Stimulated activated CD4-positive, alpha-beta T cell treated with anti-CD3 and anti-CD28 coated beads, TNF-alpha, amount 100 ng/mL, for 48 hours (primary cell): ENCODE data around the gene ALKBH3.
A peak's percentile ranks its signal among the peaks of the same experiment; 100 is the strongest.

Experiments used
- DNase-seq, 3 donors: peaks; one replicate each; pipeline ENCODE4 v3.0.0-alpha.2; 2020; ENCODE audit warnings: low read depth in 3 of 3

ALKBH3 gene

DNA sequence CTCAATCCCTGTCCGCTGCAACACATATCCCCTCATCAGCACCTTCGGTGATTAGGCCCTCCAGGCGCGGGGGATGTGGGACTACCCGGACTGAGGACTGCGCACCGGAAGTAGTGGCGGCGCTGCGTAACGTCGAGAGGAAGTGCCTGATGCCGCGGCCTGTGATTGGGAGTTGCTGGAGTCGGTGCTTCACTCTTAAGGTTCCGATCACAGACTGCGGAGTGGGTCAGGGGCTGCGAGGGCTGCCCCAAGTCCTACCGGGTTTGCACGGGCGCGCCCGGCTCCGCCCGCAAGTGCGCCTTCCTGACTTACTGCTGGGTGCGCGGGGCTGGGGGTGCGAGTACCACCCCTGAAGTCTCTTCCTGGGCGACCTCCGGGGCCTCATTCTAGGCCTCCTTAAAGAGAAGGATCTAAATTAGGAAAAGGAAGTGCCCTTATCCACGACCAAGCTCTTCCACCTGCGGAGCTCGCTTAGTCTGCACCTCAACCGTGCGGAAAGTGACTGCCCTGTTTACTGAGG lies at the start of gene ALKBH3:
TSS of gene ALKBH3 (plus strand) at position 192 of the 520 bp plus-strand sequence. CDS start 1,822 bp downstream, outside the sequence.
- peak; percentile 86 to 87 (median 87) for DNase-seq

DNA sequence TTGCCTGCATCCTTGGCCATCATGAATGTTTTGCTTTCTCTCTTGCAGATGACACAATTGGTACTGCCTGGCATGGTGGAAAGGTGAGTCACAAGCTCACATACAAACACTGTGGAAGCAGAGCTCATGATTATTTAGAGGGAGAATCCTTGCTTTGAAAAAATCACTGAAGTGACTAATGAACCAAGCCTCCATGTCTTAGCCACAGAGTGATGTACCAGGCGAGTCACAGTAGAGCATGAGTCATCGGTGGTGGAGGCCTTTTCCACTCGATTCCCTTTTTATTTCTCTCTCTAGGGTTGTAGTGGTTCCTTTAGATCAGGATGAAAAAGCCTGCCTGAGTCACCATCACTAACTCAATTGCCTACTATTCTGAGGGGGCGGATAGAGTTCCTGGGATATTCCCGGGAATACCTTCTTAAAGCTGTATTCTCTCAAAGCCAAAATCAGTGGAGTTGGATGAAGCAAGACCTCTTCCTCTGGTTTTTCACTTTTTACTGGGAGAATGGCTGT lies 49.6 kb upstream of the ALKBH3 start:
- DNase-seq = peak; percentile 29 to 54 (median 38)

- DNase-seq = no peak
These were observed 48.1 kb upstream of the ALKBH3 start for GRCh38 chr11:43832536-43832935.

DNA sequence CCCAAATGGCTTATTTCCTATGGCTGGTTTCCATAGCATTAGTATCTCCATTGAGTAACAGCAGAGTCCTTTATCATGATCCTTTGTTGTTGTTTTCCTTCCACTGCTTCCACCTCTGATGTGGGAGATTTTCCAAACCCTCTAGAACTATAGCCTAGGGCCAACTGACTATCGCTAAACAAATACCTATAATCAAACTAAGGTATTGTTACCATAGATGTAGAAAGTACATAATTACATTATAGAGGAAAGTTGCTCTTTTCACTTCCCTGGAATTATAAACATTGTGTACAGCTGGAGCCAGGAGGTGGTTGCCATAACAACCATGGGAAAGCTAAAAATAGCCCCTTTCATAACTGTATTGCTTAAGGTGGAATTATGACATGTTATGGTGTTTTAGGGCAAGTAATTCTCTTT lies 47.0 kb upstream of the ALKBH3 start:
- no peak for DNase-seq

GRCh38 chr11:43834286-43834685 lies 46.3 kb upstream of the ALKBH3 start:
- DNase-seq = no peak

- no peak for DNase-seq
These were observed 45.5 kb upstream of the ALKBH3 start for GRCh38 chr11:43835104-43835503.

GRCh38 chr11:43837879-43838278 lies 42.8 kb upstream of the ALKBH3 start:
- DNase-seq = no peak

GRCh38 chr11:43842021-43842420 lies 38.6 kb upstream of the ALKBH3 start:
- DNase-seq = no peak

DNA sequence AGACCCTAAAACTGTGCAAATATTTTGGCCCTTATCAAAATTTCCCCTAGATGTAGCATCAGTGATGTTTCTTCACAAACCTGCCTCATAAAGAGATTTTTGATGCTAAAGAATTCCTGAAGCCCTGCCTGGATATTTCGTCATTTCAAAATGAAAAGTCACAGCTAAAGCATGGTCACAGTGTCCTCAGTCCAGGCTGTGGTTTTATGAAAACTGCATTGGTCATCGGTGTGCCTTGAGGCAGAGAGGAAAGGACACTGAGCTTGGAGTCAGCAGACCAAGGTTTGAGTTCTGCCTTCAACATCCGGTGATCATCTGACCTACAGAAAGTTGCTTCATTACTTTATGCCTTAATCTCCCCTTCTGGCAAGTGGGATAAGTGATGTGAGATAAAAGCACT lies 34.8 kb upstream of the ALKBH3 start:
- no peak for DNase-seq

- peak; percentile 25 to 41 (median 40) for DNase-seq
These were observed 28.5 kb upstream of the ALKBH3 start for GRCh38 chr11:43852057-43852636.

- no peak for DNase-seq
These were observed 26.9 kb upstream of the ALKBH3 start for GRCh38 chr11:43853781-43854180.

GRCh38 chr11:43856993-43857392 lies 23.6 kb upstream of the ALKBH3 start:
- DNase-seq = no peak

- DNase-seq = no peak
These were observed 19.5 kb upstream of the ALKBH3 start for GRCh38 chr11:43861141-43861540.

- DNase-seq = no peak
These were observed 14.1 kb upstream of the ALKBH3 start for GRCh38 chr11:43866520-43866919.

- no peak for DNase-seq
These were observed 13.7 kb upstream of the ALKBH3 start for GRCh38 chr11:43866969-43867368.

- DNase-seq = peak in 1 of 3 donors; percentile 24
These were observed 11.6 kb upstream of the ALKBH3 start for GRCh38 chr11:43868852-43869567.

DNA sequence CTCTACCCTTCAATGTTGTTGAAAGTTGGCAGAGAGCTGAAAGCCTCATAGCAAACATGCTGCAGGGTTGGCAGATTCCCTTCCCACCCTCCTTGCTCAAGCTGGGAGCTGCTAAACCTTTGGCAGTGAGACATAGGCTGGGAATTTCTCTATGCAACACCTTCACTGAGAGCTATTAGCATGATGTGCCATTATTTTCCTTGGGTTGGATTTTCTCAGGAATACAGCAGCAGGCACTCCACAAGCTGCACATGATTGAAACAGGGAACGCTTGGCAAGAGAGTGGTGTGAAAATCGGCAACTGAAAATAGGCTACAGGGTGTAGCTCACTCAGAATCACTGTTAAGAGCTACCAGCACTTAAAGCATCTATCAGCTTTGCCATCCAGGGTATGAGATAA lies 9.6 kb upstream of the ALKBH3 start:
- DNase-seq = no peak

GRCh38 chr11:43872995-43873394 lies 7.6 kb upstream of the ALKBH3 start:
- no peak for DNase-seq

DNA sequence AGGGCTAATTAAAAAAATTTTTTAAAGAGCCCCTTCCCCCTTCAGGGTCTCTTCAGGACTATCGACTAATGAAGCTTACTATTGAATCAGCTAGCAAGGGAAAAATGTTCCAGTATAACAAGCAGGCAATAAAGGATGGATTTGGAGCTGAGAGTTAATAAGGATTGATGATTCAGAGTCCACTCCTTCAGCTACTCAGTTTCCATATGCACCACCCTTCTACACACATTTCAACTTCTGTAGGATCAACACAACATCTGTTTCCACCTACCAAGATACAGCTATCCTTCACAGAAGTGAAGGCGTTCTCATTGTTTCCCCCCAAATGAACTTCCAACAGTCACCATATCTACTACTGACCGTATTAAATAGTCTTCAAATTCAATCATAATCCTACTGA lies 6.6 kb upstream of the ALKBH3 start:
- DNase-seq = no peak

- no peak for DNase-seq
These were observed 5.9 kb upstream of the ALKBH3 start for GRCh38 chr11:43874738-43875137.

- DNase-seq = no peak
These were observed 617 bp upstream of the ALKBH3 start for GRCh38 chr11:43879789-43880639.

DNA sequence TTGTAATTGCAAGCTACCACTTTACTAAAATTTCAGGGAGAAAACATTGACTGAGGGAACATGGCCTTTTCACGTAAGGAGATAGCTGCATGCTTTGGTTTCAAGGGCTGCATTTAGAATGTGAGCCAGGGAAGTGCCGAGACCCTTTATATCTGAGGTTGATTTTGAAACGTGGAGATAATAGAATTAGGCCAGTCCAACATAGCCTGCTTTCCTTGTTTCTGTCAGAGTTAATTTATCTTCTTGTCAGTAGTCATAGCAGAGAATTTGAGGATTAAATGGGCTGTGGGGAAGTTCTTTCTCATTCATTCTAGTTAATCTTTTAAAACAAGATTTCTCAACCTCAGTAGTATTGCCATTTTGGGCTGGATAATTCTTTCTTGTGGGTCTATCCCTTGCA lies 12.2 kb downstream of the ALKBH3 start:
- DNase-seq = no peak
